Epithelial cell of esophagus (primary cell): ENCODE data around the gene FKBP4.

Experiments used
- DNase-seq: peaks from one replicate; pipeline ENCODE4 v3.0.0; 2010; ENCODE audit warnings: low read depth
- H3K4me3 ChIP-seq: 2 replicates; pipeline ENCODE4 v1.5.1; 2011; ENCODE audit warnings: mild to moderate bottlenecking, low read length, control low read depth
- CTCF ChIP-seq: IDR thresholded peaks from 2 replicates; pipeline ENCODE4 v1.5.1; 2011; ENCODE audit warnings: low read depth, mild to moderate bottlenecking, low read length, control low read depth, inconsistent platforms; ENCODE audit not compliant: insufficient read depth; ENCODE audit errors: missing control alignments

FKBP4 gene

GRCh38 chr12:2845280-2845679 lies 50.5 kb downstream of the FKBP4 start:
- H3K4me3 ChIP-seq, result no peak overlapping the region
- no peak for TF ChIP-seq CTCF
- no peak for DNase-seq

GRCh38 chr12:2851931-2852330 lies 57.2 kb downstream of the FKBP4 start:
- H3K4me3 ChIP-seq, result no peak overlapping the region
- TF ChIP-seq CTCF, result no peak
- DNase-seq, result no peak

GRCh38 chr12:2853626-2854025 lies 58.9 kb downstream of the FKBP4 start:
- H3K4me3 ChIP-seq, result no peak overlapping the region
- TF ChIP-seq CTCF, result peak; percentile 85
- DNase-seq, result peak; percentile 66
